Heart right ventricle (tissue), 16 donors: ENCODE measurements around the gene KCTD19. TPM values are rescaled to one million over a fixed set of nuclear protein-coding genes. Genes with fewer than 3 reads are reported as not detected.
A peak's percentile ranks its signal among the peaks of the same experiment; 100 is the strongest.

Experiments
- ATAC-seq, 8 donors: fragments of 200-7000 bp; cut with Tn5 transposase; one replicate each; pipeline ENCODE4 v1.9.1; 2020; ENCODE audit warnings: mild to moderate bottlenecking in 8 of 8, moderate library complexity in 8 of 8, moderate number of reproducible peaks in 1 of 8
- DNase-seq, 2 donors: peaks; one replicate each; pipeline ENCODE4 v3.0.0-alpha.2; 2020
- H3K27ac ChIP-seq, 10 donors: fragments of 200-600 bp; sonication (generic) in 2 of 10; one replicate each; pipeline versions ENCODE4 v1.5.0 to v1.8.0; 2020 to 2022; ENCODE audit warnings: mild to moderate bottlenecking in 3 of 10
- H3K27me3 ChIP-seq, 7 donors: fragments of 200-600 bp; one replicate each; pipeline ENCODE4 v1.8.0; 2021 to 2022; ENCODE audit warnings: mild to moderate bottlenecking in 2 of 7
- H3K36me3 ChIP-seq, 9 donors: fragments of 200-600 bp; sonication (generic) in 1 of 9; one replicate each; pipeline versions ENCODE4 v1.5.0 to v1.8.0; 2020 to 2022; ENCODE audit warnings: mild to moderate bottlenecking in 2 of 9
- H3K4me1 ChIP-seq, 9 donors: fragments of 200-600 bp; sonication (generic) in 1 of 9; one replicate each; pipeline versions ENCODE4 v1.5.0 to v1.8.0; 2020 to 2022; ENCODE audit warnings: mild to moderate bottlenecking in 4 of 9
- H3K4me3 ChIP-seq, 10 donors: fragments of 200-600 bp; sonication (generic) in 2 of 10; one replicate each; pipeline versions ENCODE4 v1.5.0 to v1.8.0; 2020 to 2022; ENCODE audit warnings: mild to moderate bottlenecking in 7 of 10, moderate library complexity in 2 of 10
- H3K9me3 ChIP-seq, 11 donors: fragments of 200-600 bp in 10 of 11; sonication (generic) in 2 of 11; one replicate each; pipeline versions ENCODE4 v1.5.0 to v1.8.0; 2013 to 2022; ENCODE audit warnings: mild to moderate bottlenecking in 2 of 11, control low read depth in 1 of 11, moderate library complexity in 1 of 11
- CTCF ChIP-seq, 9 donors: fragments of 200-600 bp; sonication (generic) in 2 of 9; IDR thresholded peaks; one replicate each; pipeline versions ENCODE4 v1.5.0 to v1.8.0; 2021 to 2022; ENCODE audit warnings: antibody characterized with exemption in 9 of 9, mild to moderate bottlenecking in 5 of 9, moderate library complexity in 1 of 9
- WGBS, 2 donors: extraction: QIAGEN DNeasy Blood & Tissue Kit; methylation state at CpG; one replicate each; pipeline ENCODE4 v1.1.7; 2013; ENCODE audit warnings: inconsistent platforms in 1 of 2; 5-methylcytosine and 5-hydroxymethylcytosine counted together
- intact Hi-C, 10 donors: fragments of 100-400 bp; cut with DNase I; formaldehyde crosslinking; loops; one replicate each; pipeline versions ENCODE4 v1.11.1 to v1.14.2; 2022
- polyA plus RNA-seq, 2 donors: library from polyadenylated mRNA; stranded (reverse); fragments of 200-250 nt; gene quantifications; one replicate each; pipeline ENCODE4 v1.2.3, GENCODE V29; 2013
- total RNA-seq, 10 donors: library from RNA; stranded (reverse); fragmentation: NEBNext Ultra II Directional in 3 of 10; extraction: Animal tissue kit (Norgen Biotek cat#: 25700) in 3 of 10; gene quantifications; one replicate each; pipeline versions ENCODE4 v1.2.1 to v1.2.4, GENCODE V29; 2021 to 2023
- donor health status: Arrhythmogenic right ventricular cardiomyopathy.
- donor health status: ischemic (EF 13 %, LVEDD 7.1; RV severe dilation, severe dysfunction).
- donor health status: healthy with polysubstance abuse.
- donor health status: DM: no; HTN: yes; CAD: no.
- donor health status: DM: no; HTN: no; CAD: no.
- donor health status: ischemic (EF 25% LVEDD 6.9; RV normal size, moderate dysfunction).
- donor health status: ischemic (EF 25% LVEDD 5.7; RV mildly dilated, moderate dysfunction).
- donor health status: healthy.
- donor health status: DM: yes; HTN: yes; CAD: no.
- donor health status: Ischemic cardiomyopathy.
- donor health status: ischemic (EF 35%, LVEDD 5.7; RV mildly dilated, moderate dysfunction).
- donor health status: nonischemic (EF 11% LVEDD 7.7; RV severe dilation, severe dysfunction).
- donor health status: DM: yes; HTN: yes; CAD: no.
- donor health status: PGD.
- donor health status: ischemic (EF 29% LVEDD 5.4; RV normal size, mild dysfunction).
- donor health status: nonischemic (EF 23%, LVEDD 6.1; RV moderate dilation, normal function).

KCTD19 gene
- total and polyA plus RNA-seq, 12 donors: 0.01 to 0.22 TPM; not detected in 10

GRCh38 chr16:67278773-67279295, 47.7 kb downstream of the KCTD19 start:
- Histone ChIP-seq H3K4me1 (peaks cover 0 to 29% (median 8%) of the 10 kb centered on the region in 9 donors), H3K4me3 (peak overlapping the region; percentile 28 to 62 (median 54)), H3K27me3 (no peaks in the 10 kb centered on the region), H3K27ac (peak overlapping the region in 7 of 10 donors; percentile 16 to 72 (median 37)), H3K36me3 (peaks cover 0 to 8% (median 0%) of the 10 kb centered on the region in 9 donors), H3K9me3 (no peaks in the 10 kb centered on the region)
- intact Hi-C loops: loop anchor here in 4 of 10 donors (5.0 to 10.0 kb wide), 5 partner anchors 76 to 136 kb away; partner anchors contain the start of genes TPPP3 (in 2 of the 4) and ZDHHC1 (in 1 of the 4)
- TF ChIP-seq CTCF (IDR thresholded peaks at IDR 0.05): no peak
- WGBS, 2 donors: 4% methylated on average over 32 to 42 of the region's 42 CpGs
- ATAC-seq (peak in 7 of 8 donors; percentile 4 to 35 (median 17)), DNase-seq (no peak)

- intact Hi-C loops: loop anchor here in 4 of 10 donors (5.0 to 10.0 kb wide), 5 partner anchors 77 to 137 kb away; partner anchors contain the start of genes TPPP3 (in 2 of the 4) and ZDHHC1 (in 1 of the 4)
- Histone ChIP-seq H3K9me3 (no peaks in the 10 kb centered on the region), H3K4me3 (peak overlapping the region in 9 of 10 donors; percentile 36 to 62 (median 56)), H3K4me1 (peaks cover 0 to 29% (median 8%) of the 10 kb centered on the region in 9 donors), H3K36me3 (peaks cover 0 to 8% (median 0%) of the 10 kb centered on the region in 9 donors), H3K27me3 (no peaks in the 10 kb centered on the region), H3K27ac (peak overlapping the region in 7 of 10 donors; percentile 16 to 72 (median 43))
- WGBS, 2 donors: 79 to 83% methylated on average over 13 of the region's 13 CpGs
- DNase-seq: no peak
- peak in 3 of 8 donors; percentile 27 to 43 (median 37) for ATAC-seq
- no peak for TF ChIP-seq CTCF (IDR thresholded peaks at IDR 0.05)
Measured at GRCh38 chr16:67277999-67278772, 48.4 kb downstream of the KCTD19 start.

GRCh38 chr16:67277294-67277998, 49.1 kb downstream of the KCTD19 start:
- Histone ChIP-seq H3K36me3 (peaks cover 0 to 8% (median 0%) of the 10 kb centered on the region in 9 donors), H3K4me1 (peaks cover 0 to 29% (median 8%) of the 10 kb centered on the region in 9 donors), H3K4me3 (no peak overlapping the region), H3K9me3 (no peaks in the 10 kb centered on the region), H3K27ac (peak overlapping the region in 5 of 10 donors; percentile 14 to 51 (median 39)), H3K27me3 (no peaks in the 10 kb centered on the region)
- 87 to 96% methylated on average over 4 of the region's 4 CpGs for WGBS, 2 donors
- intact Hi-C loops: loop anchor here in 4 of 10 donors (5.0 to 10.0 kb wide), 5 partner anchors 77 to 137 kb away; partner anchors contain the start of genes TPPP3 (in 2 of the 4) and ZDHHC1 (in 1 of the 4)
- ATAC-seq (peak in 3 of 8 donors; percentile 42 to 69 (median 55)), DNase-seq (no peak)
- TF ChIP-seq CTCF (IDR thresholded peaks at IDR 0.05): no peak

GRCh38 chr16:67275321-67275720, 51.2 kb downstream of the KCTD19 start:
- H3K27me3 ChIP-seq: no peaks in the 10 kb centered on the region
- ATAC-seq (no peak), DNase-seq (no peak)
- no peak overlapping the region for H3K27ac ChIP-seq
- H3K36me3 ChIP-seq: peaks cover 0 to 8% (median 0%) of the 10 kb centered on the region in 9 donors
- intact Hi-C loops: loop anchor here in 4 of 10 donors (5.0 to 10.0 kb wide), 5 partner anchors 79 to 139 kb away; partner anchors contain the start of genes TPPP3 (in 2 of the 4) and ZDHHC1 (in 1 of the 4)
- H3K9me3 ChIP-seq: no peaks in the 10 kb centered on the region
- TF ChIP-seq CTCF (IDR thresholded peaks at IDR 0.05): no peak
- H3K4me1 ChIP-seq: peaks cover 0 to 29% (median 8%) of the 10 kb centered on the region in 9 donors
- no peak overlapping the region for H3K4me3 ChIP-seq
- WGBS, 2 donors: 88 to 94% methylated on average over 2 of the region's 2 CpGs
